22Rv1 (cell line): ENCODE data around the gene HELT.
A peak's percentile ranks its signal among the peaks of the same experiment; 100 is the strongest.

Experiments
- CTCF ChIP-seq: fragments of 450-650 bp; IDR thresholded peaks from 2 replicates; pipeline ENCODE4 v1.5.1; 2017; ENCODE audit warnings: mild to moderate bottlenecking
- ZFX ChIP-seq: fragments of 450-650 bp; IDR thresholded peaks from 2 replicates; pipeline ENCODE4 v1.6.1; 2017; ENCODE audit warnings: antibody characterized with exemption, borderline replicate concordance

GRCh38 chr4:185005219-185005819, 13.0 kb upstream of the HELT start:
- TF ChIP-seq CTCF (peak; percentile 96), ZFX (no peak)
